OCI-LY7 (cell line): ENCODE results near the gene DNAH6. TPM values are rescaled to one million over a fixed set of nuclear protein-coding genes. Genes with fewer than 3 reads are reported as not detected.

Source experiments
- BruUV-seq: library from RNA; stranded (reverse); fragments of 400-500 nt; replicated peaks from 2 replicates; lab custom pipeline; 2021; lab: Mats Ljungman, UMichigan
- CTCF ChIA-PET: fragments of 300-600 bp; sonication (Branson Sonifier 250); formaldehyde crosslinking; loops from one replicate; lab custom pipeline; 2022; ENCODE audit warnings: antibody characterized with exemption; ENCODE audit not compliant: unreplicated experiment; lab: Charles Lee
- POLR2A ChIA-PET: fragments of 300-600 bp; sonication (Branson Sonifier 250); formaldehyde crosslinking; loops from one replicate; lab custom pipeline; 2022; ENCODE audit warnings: antibody characterized with exemption; lab: Charles Lee
- DNase-seq: peaks from one replicate; pipeline ENCODE4 v3.0.0-alpha.2; 2015; ENCODE audit warnings: low spot score
- H2AFZ ChIP-seq: fragments of 200-600 bp; sonication (generic), shearing (Covaris generic); 2 replicates; pipeline ENCODE4 v1.6.1; 2014; ENCODE audit warnings: mild to moderate bottlenecking, antibody characterized with exemption, low read length, moderate library complexity
- H3K27ac ChIP-seq: fragments of 200-600 bp; sonication (generic); 2 replicates; pipeline ENCODE4 v1.5.1; 2014; ENCODE audit warnings: mixed run types, low read depth, mild to moderate bottlenecking, moderate library complexity, low read length, inconsistent platforms; ENCODE audit not compliant: poor library complexity, severe bottlenecking
- H3K36me3 ChIP-seq: fragments of 200-600 bp; sonication (generic); 2 replicates; pipeline ENCODE4 v1.6.1; 2014; ENCODE audit warnings: mild to moderate bottlenecking, antibody characterized with exemption, low read length, moderate library complexity, mixed read lengths; ENCODE audit not compliant: insufficient read depth
- H3K4me1 ChIP-seq: fragments of 200-600 bp; sonication (generic); 2 replicates; pipeline ENCODE4 v1.5.1; 2014; ENCODE audit warnings: mild to moderate bottlenecking, low read length; ENCODE audit not compliant: insufficient read depth, poor library complexity, severe bottlenecking
- H3K4me2 ChIP-seq: fragments of 200-600 bp; sonication (generic); 2 replicates; pipeline ENCODE4 v1.6.1; 2014; ENCODE audit warnings: mild to moderate bottlenecking, low read length
- H3K4me3 ChIP-seq: fragments of 200-600 bp; sonication (generic); 2 replicates; pipeline ENCODE4 v1.5.1; 2014; ENCODE audit warnings: mild to moderate bottlenecking, low read depth, low read length; ENCODE audit not compliant: poor library complexity, severe bottlenecking
- H3K79me2 ChIP-seq: fragments of 200-600 bp; sonication (generic); 2 replicates; pipeline ENCODE4 v1.6.1; 2016; ENCODE audit warnings: low read depth, mild to moderate bottlenecking, low read length, moderate library complexity, mixed read lengths; ENCODE audit not compliant: insufficient read depth
- H3K9me2 ChIP-seq: fragments of 200-600 bp; sonication (generic); 2 replicates; pipeline ENCODE4 v1.6.1; 2016; ENCODE audit warnings: mild to moderate bottlenecking, low read length, mixed read lengths; ENCODE audit not compliant: insufficient read depth
- H3K9me3 ChIP-seq: fragments of 200-600 bp; sonication (generic); 2 replicates; pipeline ENCODE4 v1.6.1; 2014; ENCODE audit warnings: mild to moderate bottlenecking, mixed run types, low read length, mixed read lengths
- H4K20me1 ChIP-seq: fragments of 200-600 bp; sonication (generic); 2 replicates; pipeline ENCODE4 v1.6.1; 2014; ENCODE audit warnings: mild to moderate bottlenecking, antibody characterized with exemption, low read length, moderate library complexity, mixed read lengths; ENCODE audit not compliant: insufficient read depth
- EZH2phosphoT487 ChIP-seq: fragments of 200-600 bp; sonication (generic); IDR thresholded peaks from 2 replicates; pipeline ENCODE4 v1.6.1; 2018; ENCODE audit warnings: low read depth, borderline replicate concordance, mild to moderate bottlenecking, mixed run types, antibody characterized with exemption, low read length, moderate library complexity, mixed read lengths
- intact Hi-C: fragments of 100-400 bp; cut with micrococcal nuclease; formaldehyde crosslinking; loops from one replicate; pipeline ENCODE4 v1.10.0; 2022; ENCODE audit not compliant: unreplicated experiment
- total RNA-seq, 2 experiments: library from RNA; depleted of rRNA in 1 of 2; stranded (reverse); fragments of >200 nt in 1 of 2; shearing (Covaris generic) in 1 of 2; gene quantifications; 2 replicates each; pipeline ENCODE4 v1.2.3, GENCODE V29; 2014 to 2022
- TF ChIP-seq, protein P1 (sequence below): fragments of 200-600 bp; sonication (generic); conservative IDR thresholded peaks from 2 replicates; pipeline ENCODE4 v1.5.1; 2014; ENCODE audit warnings: mild to moderate bottlenecking, antibody characterized with exemption, low read length, moderate library complexity, mixed read lengths

DNAH6 gene
- total RNA-seq, 2 experiments from 2014 or later = 0.63 to 1.6 TPM

GRCh38 chr2:84799772-84800171 lies 283.5 kb downstream of the DNAH6 start:
- ChIA-PET CTCF (no interaction called here), POLR2A (interaction anchor here (0.8 kb wide), 1 partner anchor 501 kb away, joined by 3 read pairs; no protein-coding TSS in a partner anchor)
- Histone ChIP-seq H3K27ac (no peak overlapping the region), H3K79me2 (no peaks in the 10 kb centered on the region), H3K36me3 (no peaks in the 10 kb centered on the region), H3K4me2 (no peak overlapping the region), H4K20me1 (no peaks in the 10 kb centered on the region), H3K4me3 (no peak overlapping the region), H3K4me1 (no peaks in the 10 kb centered on the region), H2AFZ (no peak overlapping the region), H3K9me2 (no peaks in the 10 kb centered on the region), H3K9me3 (peaks cover 4% of the 10 kb centered on the region; the same call in 1 of the 2 replicates)
- no TSS peak for BruUV-seq
- intact Hi-C loops = no loop called here
- TF ChIP-seq, protein P1, sequence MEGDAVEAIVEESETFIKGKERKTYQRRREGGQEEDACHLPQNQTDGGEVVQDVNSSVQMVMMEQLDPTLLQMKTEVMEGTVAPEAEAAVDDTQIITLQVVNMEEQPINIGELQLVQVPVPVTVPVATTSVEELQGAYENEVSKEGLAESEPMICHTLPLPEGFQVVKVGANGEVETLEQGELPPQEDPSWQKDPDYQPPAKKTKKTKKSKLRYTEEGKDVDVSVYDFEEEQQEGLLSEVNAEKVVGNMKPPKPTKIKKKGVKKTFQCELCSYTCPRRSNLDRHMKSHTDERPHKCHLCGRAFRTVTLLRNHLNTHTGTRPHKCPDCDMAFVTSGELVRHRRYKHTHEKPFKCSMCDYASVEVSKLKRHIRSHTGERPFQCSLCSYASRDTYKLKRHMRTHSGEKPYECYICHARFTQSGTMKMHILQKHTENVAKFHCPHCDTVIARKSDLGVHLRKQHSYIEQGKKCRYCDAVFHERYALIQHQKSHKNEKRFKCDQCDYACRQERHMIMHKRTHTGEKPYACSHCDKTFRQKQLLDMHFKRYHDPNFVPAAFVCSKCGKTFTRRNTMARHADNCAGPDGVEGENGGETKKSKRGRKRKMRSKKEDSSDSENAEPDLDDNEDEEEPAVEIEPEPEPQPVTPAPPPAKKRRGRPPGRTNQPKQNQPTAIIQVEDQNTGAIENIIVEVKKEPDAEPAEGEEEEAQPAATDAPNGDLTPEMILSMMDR = no peak
- TF ChIP-seq EZH2phosphoT487 = no peak
- DNase-seq = no peak

- no peak for DNase-seq
- TF ChIP-seq, protein P1 = no peak
- no peak for TF ChIP-seq EZH2phosphoT487
- no peaks in the 10 kb centered on the region for H4K20me1 ChIP-seq
- BruUV-seq = no TSS peak
- H3K36me3 ChIP-seq = no peaks in the 10 kb centered on the region
- no peaks in the 10 kb centered on the region for H3K79me2 ChIP-seq
- H3K27ac ChIP-seq = no peak overlapping the region
- intact Hi-C loops = no loop called here
- CTCF ChIA-PET = no interaction called here
- H2AFZ ChIP-seq = no peak overlapping the region
- peaks cover 3% of the 10 kb centered on the region; the same call in 1 of the 2 replicates for H3K9me2 ChIP-seq
- H3K9me3 ChIP-seq = peaks cover 4% of the 10 kb centered on the region; the same call in 1 of the 2 replicates
- H3K4me3 ChIP-seq = no peak overlapping the region
- no peak overlapping the region for H3K4me2 ChIP-seq
- no peaks in the 10 kb centered on the region for H3K4me1 ChIP-seq
- POLR2A ChIA-PET = interaction anchor here (0.8 kb wide), 1 partner anchor 500 kb away, joined by 3 read pairs; no protein-coding TSS in a partner anchor
Observed at GRCh38 chr2:84800194-84800805, 284.0 kb downstream of the DNAH6 start.

DNA sequence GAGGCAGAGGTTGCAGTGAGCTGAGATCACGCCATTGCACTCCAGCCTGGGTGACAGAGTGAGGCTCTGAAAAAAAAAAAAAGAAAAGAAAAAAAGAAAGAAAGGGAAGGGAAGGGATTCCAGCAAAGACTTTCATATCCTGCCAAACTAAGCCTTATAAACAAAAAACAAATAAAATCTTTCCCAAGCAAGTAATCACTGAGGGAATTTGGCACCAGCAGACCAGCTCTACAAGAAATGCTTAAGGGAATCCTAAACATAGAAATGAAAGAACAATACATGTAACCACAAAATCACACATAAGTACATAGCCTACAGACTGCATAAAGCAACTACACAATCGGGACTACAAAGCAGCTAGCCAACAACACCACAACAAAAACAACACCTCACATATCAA lies 285.5 kb downstream of the DNAH6 start:
- H3K9me3 ChIP-seq = peaks cover 4% of the 10 kb centered on the region; the same call in 1 of the 2 replicates
- H2AFZ ChIP-seq = no peak overlapping the region
- BruUV-seq = no TSS peak
- intact Hi-C loops = no loop called here
- no peak overlapping the region for H3K4me3 ChIP-seq
- peaks cover 5% of the 10 kb centered on the region; the same call in 1 of the 2 replicates for H3K9me2 ChIP-seq
- ChIA-PET CTCF (no interaction called here), POLR2A (interaction anchor here (0.7 to 1.0 kb wide), 2 partner anchors 57 to 76 kb away, joined by 3 to 5 read pairs; no protein-coding TSS in a partner anchor)
- H3K4me2 ChIP-seq = no peak overlapping the region
- H3K79me2 ChIP-seq = no peaks in the 10 kb centered on the region
- H4K20me1 ChIP-seq = no peaks in the 10 kb centered on the region
- no peak for DNase-seq
- no peak for TF ChIP-seq EZH2phosphoT487
- H3K36me3 ChIP-seq = no peaks in the 10 kb centered on the region
- no peak overlapping the region for H3K27ac ChIP-seq
- no peaks in the 10 kb centered on the region for H3K4me1 ChIP-seq
